ENCODE measurements around the gene SLC9A5. TPM values are rescaled to one million over a fixed set of nuclear protein-coding genes. Genes with fewer than 3 reads are reported as not detected.

SLC9A5 gene
- polyA plus RNA-seq, 2 of the 4 experiments (the other 2 are of a cell fraction): 0.83 to 2.5 TPM

- Histone ChIP-seq H3K9me3 (no peaks in the 10 kb centered on the region), H3K4me3 (no peak overlapping the region), H3K4me2 (no peak overlapping the region), H3K27ac (no peak overlapping the region), H3K4me1 (peaks cover 13% of the 10 kb centered on the region)
- TF ChIP-seq EHMT2 (IDR thresholded peaks at IDR 0.05; ENCODE audit: low read depth): no peak
- no peak for TF ChIP-seq ESRRA (IDR thresholded peaks at IDR 0.05; ENCODE audit: borderline replicate concordance, low read length)
- TF ChIP-seq, protein P1, sequence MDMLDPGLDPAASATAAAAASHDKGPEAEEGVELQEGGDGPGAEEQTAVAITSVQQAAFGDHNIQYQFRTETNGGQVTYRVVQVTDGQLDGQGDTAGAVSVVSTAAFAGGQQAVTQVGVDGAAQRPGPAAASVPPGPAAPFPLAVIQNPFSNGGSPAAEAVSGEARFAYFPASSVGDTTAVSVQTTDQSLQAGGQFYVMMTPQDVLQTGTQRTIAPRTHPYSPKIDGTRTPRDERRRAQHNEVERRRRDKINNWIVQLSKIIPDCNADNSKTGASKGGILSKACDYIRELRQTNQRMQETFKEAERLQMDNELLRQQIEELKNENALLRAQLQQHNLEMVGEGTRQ (IDR thresholded peaks at IDR 0.05): no peak
- no peak for TF ChIP-seq HDAC2 (IDR thresholded peaks at IDR 0.05)
- no peak for TF ChIP-seq ZFP36 (IDR thresholded peaks at IDR 0.05; ENCODE audit: borderline replicate concordance, partially characterized antibody)
- no peak for TF ChIP-seq HEYL (CRISPR knock-in tag; IDR thresholded peaks at IDR 0.05)
- no peak for TF ChIP-seq KDM1A (IDR thresholded peaks at IDR 0.05; ENCODE audit: low read depth)
- TF ChIP-seq MAZ (IDR thresholded peaks at IDR 0.05; ENCODE audit: borderline replicate concordance, low read depth, low read length): no peak
- no peak for TF ChIP-seq ZSCAN20 (CRISPR knock-in tag; IDR thresholded peaks at IDR 0.05)
- ATAC-seq: no peak
- WGBS (ENCODE audit: missing lambda C conversion rate): 60% methylated on average over 3 of the region's 3 CpGs
- ChIA-PET CTCF (interaction anchor here (1.0 to 3.4 kb wide), 4 partner anchors 22 to 290 kb away, joined by 3 to 13 read pairs (median 4); no protein-coding TSS in a partner anchor), POLR2A (no interaction called here)
- DNase-seq (ENCODE audit: low read depth in 1 of 2, low spot score in 1 of 2): no peak
- FAIRE-seq: no peak
Measured at GRCh38 chr16:67223992-67224391, 24.8 kb upstream of the SLC9A5 start.

DNA sequence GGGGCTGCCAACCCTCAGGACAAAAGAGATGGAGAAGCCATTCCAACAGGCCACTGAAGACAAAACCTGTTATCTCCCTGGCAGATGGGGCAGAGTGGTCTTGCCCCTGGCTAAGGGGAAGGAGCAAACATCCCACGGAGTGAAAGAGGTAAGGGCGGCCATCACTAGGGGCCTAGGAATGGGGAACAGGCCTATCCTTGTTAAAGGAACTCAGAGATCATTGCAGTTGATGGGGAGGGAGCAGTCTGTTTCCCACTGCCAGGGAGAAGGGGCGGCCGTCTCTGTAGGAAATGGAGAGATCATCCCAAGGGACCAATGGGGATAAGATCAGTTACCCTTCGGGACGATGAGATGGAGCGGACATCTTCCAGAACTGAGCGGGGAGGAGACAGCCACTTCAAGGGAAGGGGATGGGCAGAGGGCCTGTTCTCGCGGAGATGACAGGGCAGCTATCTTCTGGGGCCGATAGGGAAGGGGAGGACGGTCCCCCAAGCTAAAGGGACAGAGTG lies 22.4 kb upstream of the SLC9A5 start:
- Histone ChIP-seq H3K4me1 (peaks cover 13% of the 10 kb centered on the region), H3K4me2 (peak overlapping the region; percentile 94), H3K4me3 (peak overlapping the region; percentile 83), H3K9me3 (no peaks in the 10 kb centered on the region), H3K27ac (peak overlapping the region; percentile 89 to 95)
- TF ChIP-seq POLR2A (IDR thresholded peaks at IDR 0.05; ENCODE audit: low read length) (peak; percentile 55), FOXS1 (CRISPR knock-in tag; IDR thresholded peaks at IDR 0.05) (no peak)
- no peak for DNase-seq (ENCODE audit: low read depth in 1 of 2, low spot score in 1 of 2)
- 36% methylated on average over 12 of the region's 12 CpGs for WGBS (ENCODE audit: missing lambda C conversion rate)
- CTCF ChIA-PET: interaction anchor here (1.1 to 14.1 kb wide), 11 partner anchors 10 to 42 kb away, joined by 3 to 138 read pairs (median 5); partner anchors contain the start of genes FHOD1 and SLC9A5
- ATAC-seq: peak; percentile 45 to 62; a peak in 5 of 6 replicates
- FAIRE-seq: no peak
- POLR2A ChIA-PET: interaction anchor here (0.7 to 3.1 kb wide), 15 partner anchors 10 to 51 kb away, joined by 3 to 30 read pairs (median 5); partner anchors contain the start of genes E2F4, FHOD1 and SLC9A5

DNA sequence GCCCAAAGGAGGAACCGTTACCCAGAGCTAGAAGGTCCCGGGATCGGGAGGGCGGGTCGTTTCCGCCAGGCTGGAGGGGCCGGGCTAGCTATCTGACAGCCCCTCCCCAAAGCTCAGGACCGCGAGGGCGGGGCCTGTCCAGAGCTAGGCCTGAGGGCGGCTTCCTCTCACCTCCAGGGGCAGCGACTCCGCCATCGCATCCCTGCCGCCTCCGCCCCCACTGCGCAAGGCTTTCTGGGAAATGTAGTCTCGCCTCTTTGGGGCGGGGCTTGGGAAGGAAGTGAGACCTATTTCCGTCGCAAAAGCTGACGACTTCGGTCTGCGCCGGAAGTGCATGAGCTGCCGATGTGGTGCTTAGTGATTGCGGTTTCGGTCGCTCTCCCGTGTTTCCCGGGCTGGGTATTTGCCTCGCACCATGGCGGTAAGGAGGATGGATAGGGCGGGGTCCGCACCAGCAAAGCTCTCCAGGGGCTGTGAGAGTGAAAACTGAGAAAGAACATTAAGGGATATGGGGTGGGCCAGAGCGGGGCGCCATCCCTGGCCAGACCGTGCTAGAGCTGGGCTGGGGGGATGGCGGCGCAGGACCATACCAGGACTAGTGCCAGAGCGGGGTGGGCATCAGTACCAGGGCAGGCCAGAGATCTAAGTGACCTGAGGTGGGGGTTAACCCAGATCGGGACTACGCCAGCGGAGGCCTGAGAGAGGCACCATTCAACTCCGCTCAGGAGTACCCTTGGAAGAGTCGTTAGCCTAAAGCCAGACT lies 21.8 kb upstream of the SLC9A5 start, which contains the start of gene TMEM208:
Gene TMEM208 (plus strand): TSS at position 327 of the 763 bp plus-strand sequence. CDS start 89 bp downstream, at position 416.
- Histone ChIP-seq H3K4me3 (peak within 1 kb of the TSS; percentile 83), H3K27ac (peak within 1 kb of the TSS; percentile 89 to 95), H3K9me3 (no peaks in the 10 kb centered on the region), H3K4me2 (peak within 1 kb of the TSS; percentile 94), H3K4me1 (peaks cover 13% of the 10 kb centered on the region)
- CTCF ChIA-PET: interaction anchor here (1.2 to 14.1 kb wide), 10 partner anchors 10 to 273 kb away, joined by 3 to 138 read pairs (median 4); partner anchors contain the start of genes FHOD1 and SLC9A5
- 1% methylated on average over 40 of the region's 46 CpGs for WGBS (ENCODE audit: missing lambda C conversion rate)
- ATAC-seq (peak; percentile 87 to 97), FAIRE-seq (peak; percentile 7), DNase-seq (ENCODE audit: low read depth in 1 of 2, low spot score in 1 of 2) (peak; percentile 92 to 98)
- POLR2A ChIA-PET: interaction anchor here (0.7 to 3.1 kb wide), 15 partner anchors 9 to 50 kb away, joined by 3 to 30 read pairs (median 5); partner anchors contain the start of genes E2F4, FHOD1 and SLC9A5
- TF ChIP-seq, protein P2, sequence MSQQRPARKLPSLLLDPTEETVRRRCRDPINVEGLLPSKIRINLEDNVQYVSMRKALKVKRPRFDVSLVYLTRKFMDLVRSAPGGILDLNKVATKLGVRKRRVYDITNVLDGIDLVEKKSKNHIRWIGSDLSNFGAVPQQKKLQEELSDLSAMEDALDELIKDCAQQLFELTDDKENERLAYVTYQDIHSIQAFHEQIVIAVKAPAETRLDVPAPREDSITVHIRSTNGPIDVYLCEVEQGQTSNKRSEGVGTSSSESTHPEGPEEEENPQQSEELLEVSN (IDR thresholded peaks at IDR 0.05; ENCODE audit: borderline replicate concordance, low read depth): no peak; the same call in 1 of the 2 replicates
- no peak for TF ChIP-seq KDM1A (IDR thresholded peaks at IDR 0.05; ENCODE audit: low read depth)
- TF ChIP-seq TFCP2L1 (CRISPR knock-in tag; IDR thresholded peaks at IDR 0.05): no peak
- TF ChIP-seq, protein P1 (IDR thresholded peaks at IDR 0.05): no peak
- TF ChIP-seq, protein P3, sequence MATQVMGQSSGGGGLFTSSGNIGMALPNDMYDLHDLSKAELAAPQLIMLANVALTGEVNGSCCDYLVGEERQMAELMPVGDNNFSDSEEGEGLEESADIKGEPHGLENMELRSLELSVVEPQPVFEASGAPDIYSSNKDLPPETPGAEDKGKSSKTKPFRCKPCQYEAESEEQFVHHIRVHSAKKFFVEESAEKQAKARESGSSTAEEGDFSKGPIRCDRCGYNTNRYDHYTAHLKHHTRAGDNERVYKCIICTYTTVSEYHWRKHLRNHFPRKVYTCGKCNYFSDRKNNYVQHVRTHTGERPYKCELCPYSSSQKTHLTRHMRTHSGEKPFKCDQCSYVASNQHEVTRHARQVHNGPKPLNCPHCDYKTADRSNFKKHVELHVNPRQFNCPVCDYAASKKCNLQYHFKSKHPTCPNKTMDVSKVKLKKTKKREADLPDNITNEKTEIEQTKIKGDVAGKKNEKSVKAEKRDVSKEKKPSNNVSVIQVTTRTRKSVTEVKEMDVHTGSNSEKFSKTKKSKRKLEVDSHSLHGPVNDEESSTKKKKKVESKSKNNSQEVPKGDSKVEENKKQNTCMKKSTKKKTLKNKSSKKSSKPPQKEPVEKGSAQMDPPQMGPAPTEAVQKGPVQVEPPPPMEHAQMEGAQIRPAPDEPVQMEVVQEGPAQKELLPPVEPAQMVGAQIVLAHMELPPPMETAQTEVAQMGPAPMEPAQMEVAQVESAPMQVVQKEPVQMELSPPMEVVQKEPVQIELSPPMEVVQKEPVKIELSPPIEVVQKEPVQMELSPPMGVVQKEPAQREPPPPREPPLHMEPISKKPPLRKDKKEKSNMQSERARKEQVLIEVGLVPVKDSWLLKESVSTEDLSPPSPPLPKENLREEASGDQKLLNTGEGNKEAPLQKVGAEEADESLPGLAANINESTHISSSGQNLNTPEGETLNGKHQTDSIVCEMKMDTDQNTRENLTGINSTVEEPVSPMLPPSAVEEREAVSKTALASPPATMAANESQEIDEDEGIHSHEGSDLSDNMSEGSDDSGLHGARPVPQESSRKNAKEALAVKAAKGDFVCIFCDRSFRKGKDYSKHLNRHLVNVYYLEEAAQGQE (IDR thresholded peaks at IDR 0.05): peak; percentile 20; the same call in 1 of the 2 replicates
- peak; percentile 84; the same call in 1 of the 2 replicates for TF ChIP-seq MAZ (IDR thresholded peaks at IDR 0.05; ENCODE audit: borderline replicate concordance, low read depth, low read length)
- no peak for TF ChIP-seq TP53 (CRISPR knock-in tag; IDR thresholded peaks at IDR 0.05)
- TF ChIP-seq, protein P4, sequence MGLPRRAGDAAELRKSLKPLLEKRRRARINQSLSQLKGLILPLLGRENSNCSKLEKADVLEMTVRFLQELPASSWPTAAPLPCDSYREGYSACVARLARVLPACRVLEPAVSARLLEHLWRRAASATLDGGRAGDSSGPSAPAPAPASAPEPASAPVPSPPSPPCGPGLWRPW (IDR thresholded peaks at IDR 0.05): no peak
- TF ChIP-seq POLR2A (IDR thresholded peaks at IDR 0.05; ENCODE audit: low read length): no peak; the same call in 1 of the 2 replicates
- no peak for TF ChIP-seq RNF2 (IDR thresholded peaks at IDR 0.05; ENCODE audit: borderline replicate concordance, low read depth)
- TF ChIP-seq HOXB5 (CRISPR knock-in tag; IDR thresholded peaks at IDR 0.05): peak; percentile 26; the same call in 1 of the 2 replicates
- TF ChIP-seq RARB (CRISPR knock-in tag; IDR thresholded peaks at IDR 0.05): no peak
- no peak for TF ChIP-seq EHMT2 (IDR thresholded peaks at IDR 0.05; ENCODE audit: low read depth)
- TF ChIP-seq, protein P5, sequence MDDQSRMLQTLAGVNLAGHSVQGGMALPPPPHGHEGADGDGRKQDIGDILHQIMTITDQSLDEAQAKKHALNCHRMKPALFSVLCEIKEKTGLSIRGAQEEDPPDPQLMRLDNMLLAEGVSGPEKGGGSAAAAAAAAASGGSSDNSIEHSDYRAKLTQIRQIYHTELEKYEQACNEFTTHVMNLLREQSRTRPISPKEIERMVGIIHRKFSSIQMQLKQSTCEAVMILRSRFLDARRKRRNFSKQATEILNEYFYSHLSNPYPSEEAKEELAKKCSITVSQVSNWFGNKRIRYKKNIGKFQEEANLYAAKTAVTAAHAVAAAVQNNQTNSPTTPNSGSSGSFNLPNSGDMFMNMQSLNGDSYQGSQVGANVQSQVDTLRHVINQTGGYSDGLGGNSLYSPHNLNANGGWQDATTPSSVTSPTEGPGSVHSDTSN (IDR thresholded peaks at IDR 0.05): peak; percentile 44; the same call in 1 of the 2 replicates
- no peak for TF ChIP-seq CBX8 (IDR thresholded peaks at IDR 0.05)
- TF ChIP-seq CHD2 (IDR thresholded peaks at IDR 0.05; ENCODE audit: low read length, partially characterized antibody): no peak
- no peak for TF ChIP-seq JUNB (IDR thresholded peaks at IDR 0.05)
